HG02938 (cell line): ENCODE data around the gene C2CD2.
"Not testable (repeated sequence)": the region's sequence is repeated elsewhere in the genome, so short reads cannot be mapped to it uniquely, and the experiment has no call there.

Experiments
- ATAC-seq: cut with Tn5 transposase; IDR thresholded peaks from one replicate; pipeline ENCODE4 v1.9.1; 2021; ENCODE audit warnings: mild to moderate bottlenecking, moderate library complexity; ENCODE audit not compliant: unreplicated experiment

Gene C2CD2

DNA sequence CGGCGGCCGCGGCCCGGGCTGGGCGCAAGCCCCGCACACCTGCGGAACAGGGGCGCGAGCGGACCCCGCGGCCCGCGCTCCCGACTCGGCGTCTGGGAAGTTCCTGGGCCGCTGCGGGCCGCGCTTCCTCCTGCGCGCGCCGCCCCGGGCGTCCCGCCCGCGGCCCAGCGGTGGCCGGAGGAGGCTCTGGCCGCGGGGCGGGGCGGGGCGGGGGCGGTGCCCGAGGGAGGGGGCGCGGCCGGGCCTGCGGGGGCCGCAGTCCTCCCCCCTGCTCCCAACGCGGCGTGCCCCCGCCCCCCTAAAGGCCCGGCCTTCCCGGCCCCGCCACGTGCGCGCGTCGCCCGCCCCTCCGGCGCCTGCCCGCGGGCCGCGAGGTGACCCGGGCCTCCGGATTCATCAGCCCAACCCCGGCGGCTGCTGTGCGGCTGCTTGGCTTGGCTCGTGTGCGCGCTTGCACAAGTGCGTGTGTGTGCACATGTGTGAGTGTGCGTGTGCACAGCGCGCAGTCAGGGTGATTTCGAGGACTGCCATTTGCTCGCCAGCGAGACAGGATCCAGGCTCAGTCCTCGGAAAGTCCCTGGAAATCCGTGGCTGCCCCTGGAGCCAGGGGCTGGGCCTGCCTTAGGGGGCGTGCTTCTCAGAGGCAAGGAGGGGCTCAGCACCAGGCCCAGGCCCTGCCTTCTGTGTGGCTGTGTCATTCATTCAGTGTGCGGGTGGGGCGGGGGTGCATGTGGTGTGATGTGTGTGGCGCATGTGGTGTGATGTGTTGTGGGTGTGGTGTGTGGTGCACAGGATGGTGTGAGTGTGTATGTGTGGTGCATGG is at the start of gene C2CD2:
C2CD2 (minus strand) TSS at position 188 of the 823 bp plus-strand sequence. CDS start 370 bp downstream, outside the sequence.
- no peak for ATAC-seq

DNA sequence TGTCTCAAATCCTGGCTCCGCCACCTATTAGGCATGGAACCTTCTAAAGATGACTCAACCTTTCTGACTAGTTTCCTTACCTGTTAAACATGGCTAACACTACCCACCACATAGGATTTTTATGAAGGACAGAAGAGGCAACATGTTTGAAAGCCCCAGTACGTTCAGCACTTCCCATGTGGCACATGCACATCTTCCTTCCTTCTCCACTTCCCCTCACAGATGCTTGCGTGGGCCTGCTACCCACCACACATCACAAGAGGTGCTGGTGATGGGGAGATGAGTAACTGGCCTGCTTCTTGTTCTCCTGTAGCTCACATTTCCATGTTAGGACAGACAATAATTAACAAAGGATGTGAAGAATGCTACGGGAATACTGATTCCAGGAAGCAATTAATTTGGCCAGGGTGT is 49.2 kb upstream of the C2CD2 start:
- ATAC-seq, result no peak

DNA sequence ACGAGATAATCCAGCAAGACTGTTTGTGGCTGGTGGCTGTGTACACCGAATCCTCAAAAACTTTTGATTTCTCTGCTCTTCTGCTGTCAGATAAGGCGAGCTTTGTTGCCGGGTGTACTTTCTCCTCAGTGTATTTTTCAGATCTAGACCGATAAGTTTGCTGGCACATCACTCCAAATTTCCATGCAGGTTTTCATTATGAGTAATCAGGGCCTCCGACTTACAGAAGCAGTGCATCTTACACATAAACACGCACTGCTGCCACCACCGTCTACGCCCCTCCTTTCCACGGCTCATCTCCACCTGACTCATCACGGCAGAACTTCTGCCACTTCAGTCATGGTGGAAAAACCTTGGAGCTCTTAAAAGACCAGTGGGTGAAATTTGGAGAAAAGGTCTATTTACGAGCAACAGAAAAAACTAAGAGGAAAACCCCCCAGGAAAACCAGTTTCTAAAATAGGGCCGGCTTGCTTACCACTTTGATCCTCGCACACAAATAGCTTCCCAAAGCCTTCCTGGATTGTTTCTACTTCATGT is 48.7 kb upstream of the C2CD2 start:
- peak; percentile 78 for ATAC-seq

DNA sequence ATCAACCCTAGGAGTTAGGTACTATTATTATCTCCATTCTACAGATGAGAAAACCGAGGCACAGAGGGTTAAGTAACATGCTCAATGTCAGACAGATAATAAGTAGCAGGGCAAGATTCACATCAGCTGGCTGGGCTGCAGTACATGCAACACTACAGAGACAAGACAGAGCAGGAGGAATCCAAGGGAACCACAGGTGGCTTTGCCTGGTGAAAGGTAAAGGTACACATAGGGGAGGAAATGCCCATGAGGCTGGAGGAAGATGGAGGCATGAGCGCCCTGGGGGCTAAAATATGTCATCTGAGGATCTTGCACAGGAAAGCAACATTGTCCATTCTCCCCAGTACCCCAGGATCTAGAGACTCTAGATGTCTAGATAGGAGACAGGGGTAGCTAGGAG is 48.0 kb upstream of the C2CD2 start:
- ATAC-seq, result no peak

- ATAC-seq, result no peak
Measured at GRCh38 chr21:42000908-42001307, 47.1 kb upstream of the C2CD2 start.

DNA sequence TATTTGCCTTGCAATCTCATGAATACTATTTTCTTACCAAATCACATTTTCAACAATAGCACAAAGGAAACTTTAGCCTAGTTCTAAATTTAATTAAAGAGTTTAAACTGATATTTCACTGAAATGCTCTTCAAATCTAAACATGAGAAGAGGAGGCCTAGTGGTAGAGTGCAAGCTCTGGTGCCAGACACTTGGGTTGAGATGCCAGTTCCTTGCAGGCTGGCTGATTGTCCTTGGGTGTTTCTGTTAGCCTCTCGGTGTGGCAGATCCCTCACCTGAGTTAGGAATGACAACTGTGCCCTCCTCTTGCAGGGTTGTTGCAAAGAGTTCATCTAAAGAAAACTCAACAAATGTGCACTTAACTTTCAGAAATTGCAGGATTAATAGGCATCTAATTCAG is 43.8 kb upstream of the C2CD2 start:
- ATAC-seq, result no peak

GRCh38 chr21:41995577-41995976 is 41.8 kb upstream of the C2CD2 start:
- ATAC-seq, result no peak

- ATAC-seq, result not testable (repeated sequence)
Measured at GRCh38 chr21:41994613-41995012, 40.8 kb upstream of the C2CD2 start.

DNA sequence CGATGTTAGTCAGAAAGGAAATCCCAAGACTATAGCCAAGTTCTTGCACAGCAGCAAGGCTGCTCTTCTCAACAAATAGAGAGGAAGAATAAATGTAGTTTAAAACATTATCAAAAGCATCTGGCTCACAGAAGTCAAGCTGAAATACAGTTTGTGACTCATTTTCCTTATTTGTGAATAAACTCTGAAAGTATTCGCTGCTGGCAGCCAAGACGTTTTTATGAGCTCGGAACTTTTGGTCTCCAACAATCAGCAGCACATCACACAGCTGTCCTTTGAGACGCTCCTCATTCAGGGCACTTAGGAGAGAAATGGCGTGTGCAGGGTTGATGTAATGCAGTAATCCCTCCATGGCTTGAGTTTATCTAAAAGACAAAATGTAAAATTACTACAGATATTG is 39.9 kb upstream of the C2CD2 start:
- ATAC-seq, result no peak

- ATAC-seq, result no peak
Measured at GRCh38 chr21:41992576-41992975, 38.8 kb upstream of the C2CD2 start.

- no peak for ATAC-seq
Measured at GRCh38 chr21:41991659-41992058, 37.8 kb upstream of the C2CD2 start.

- ATAC-seq, result no peak
Measured at GRCh38 chr21:41989698-41990097, 35.9 kb upstream of the C2CD2 start.

DNA sequence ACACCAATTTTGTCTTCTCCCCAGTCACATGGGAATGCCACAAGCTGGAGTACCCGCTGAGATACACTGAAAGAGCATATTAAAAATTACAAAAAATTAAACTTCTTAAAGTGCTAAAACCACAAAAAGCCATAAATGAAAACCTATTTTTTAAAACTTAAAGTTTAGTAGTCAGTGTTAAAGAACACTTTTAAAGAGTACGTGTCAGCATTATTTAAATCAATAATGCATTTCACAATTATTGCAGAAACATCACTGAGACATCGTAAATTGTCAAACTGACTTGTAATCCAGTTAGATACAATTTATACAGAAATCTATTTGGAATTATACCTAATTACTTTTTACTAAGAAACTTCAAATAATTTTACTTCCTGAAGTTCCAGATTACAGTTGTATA is 33.5 kb upstream of the C2CD2 start:
- no peak for ATAC-seq

DNA sequence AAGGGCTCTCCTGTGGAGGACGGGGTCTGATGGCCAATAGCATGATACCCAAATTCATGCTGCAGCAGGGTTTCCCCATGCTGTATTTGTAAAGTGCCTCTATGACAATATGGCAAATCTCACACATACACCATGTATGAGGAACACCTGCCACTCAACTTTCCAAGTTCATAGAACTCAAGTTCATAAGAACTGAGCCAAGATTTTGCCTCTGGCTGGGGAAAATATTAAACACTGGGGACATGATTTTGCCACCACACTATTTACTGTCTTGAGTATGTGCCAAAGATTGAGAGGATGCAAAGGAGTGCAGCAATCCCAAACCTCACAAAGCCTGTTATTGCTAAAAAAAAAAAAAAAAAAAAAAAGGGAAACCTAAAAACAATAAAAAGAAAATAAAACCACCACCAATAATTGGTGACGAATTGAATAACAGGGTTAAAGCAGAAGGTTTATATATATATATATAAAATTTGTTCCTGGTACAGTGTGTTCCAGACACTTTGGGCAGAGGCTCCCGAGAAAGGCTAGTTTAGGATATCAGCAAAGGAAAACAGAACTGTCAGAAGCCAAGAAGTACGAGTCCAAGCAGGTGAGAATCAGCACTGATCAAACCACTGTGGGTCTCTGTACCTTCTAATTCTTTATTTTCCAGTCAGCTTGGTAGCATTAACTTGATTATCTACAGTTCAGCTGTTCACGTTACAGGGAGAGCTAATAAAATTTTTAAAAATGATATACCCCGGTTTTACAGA is 32.0 kb upstream of the C2CD2 start:
- ATAC-seq, result no peak

DNA sequence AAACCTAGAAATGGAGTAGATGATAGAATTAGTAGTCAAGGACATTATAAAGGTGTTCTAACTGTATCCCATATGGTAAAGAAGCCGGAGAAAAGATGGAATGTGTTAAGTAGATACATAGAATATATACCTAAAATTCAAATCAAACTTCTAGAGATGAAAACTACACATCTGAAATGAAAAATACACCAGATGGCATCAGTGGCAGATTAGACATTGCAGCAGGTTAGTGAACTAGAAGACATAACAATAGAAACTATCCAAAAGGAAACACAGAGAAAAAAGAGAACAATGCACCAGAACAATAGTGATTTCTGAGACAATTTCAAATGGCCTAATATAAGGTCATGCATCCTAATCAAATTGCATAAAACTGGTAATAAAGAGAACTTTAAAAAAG is 29.4 kb upstream of the C2CD2 start:
- no peak for ATAC-seq

DNA sequence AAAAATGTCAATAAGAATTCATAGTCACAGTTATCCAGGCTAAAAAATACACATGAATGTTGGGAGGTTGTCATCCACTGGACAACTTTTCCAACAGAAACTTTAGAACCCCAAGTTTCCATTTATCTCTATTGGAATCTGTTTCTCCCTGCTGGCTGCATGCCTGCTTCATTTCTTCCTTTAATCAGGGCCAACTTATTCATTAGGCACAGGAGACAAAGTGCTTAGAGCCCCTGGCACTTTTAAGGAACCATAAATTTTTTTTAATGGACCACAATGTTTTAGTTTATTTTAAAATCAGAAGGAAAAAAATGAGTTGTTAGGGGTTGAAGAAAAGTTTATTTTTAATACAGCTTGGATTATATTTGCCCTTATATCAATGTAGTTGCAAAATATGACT is 26.7 kb upstream of the C2CD2 start:
- no peak for ATAC-seq

- no peak for ATAC-seq
Measured at GRCh38 chr21:41979751-41980369, 26.0 kb upstream of the C2CD2 start.

- ATAC-seq, result no peak
Measured at GRCh38 chr21:41979335-41979734, 25.5 kb upstream of the C2CD2 start.

DNA sequence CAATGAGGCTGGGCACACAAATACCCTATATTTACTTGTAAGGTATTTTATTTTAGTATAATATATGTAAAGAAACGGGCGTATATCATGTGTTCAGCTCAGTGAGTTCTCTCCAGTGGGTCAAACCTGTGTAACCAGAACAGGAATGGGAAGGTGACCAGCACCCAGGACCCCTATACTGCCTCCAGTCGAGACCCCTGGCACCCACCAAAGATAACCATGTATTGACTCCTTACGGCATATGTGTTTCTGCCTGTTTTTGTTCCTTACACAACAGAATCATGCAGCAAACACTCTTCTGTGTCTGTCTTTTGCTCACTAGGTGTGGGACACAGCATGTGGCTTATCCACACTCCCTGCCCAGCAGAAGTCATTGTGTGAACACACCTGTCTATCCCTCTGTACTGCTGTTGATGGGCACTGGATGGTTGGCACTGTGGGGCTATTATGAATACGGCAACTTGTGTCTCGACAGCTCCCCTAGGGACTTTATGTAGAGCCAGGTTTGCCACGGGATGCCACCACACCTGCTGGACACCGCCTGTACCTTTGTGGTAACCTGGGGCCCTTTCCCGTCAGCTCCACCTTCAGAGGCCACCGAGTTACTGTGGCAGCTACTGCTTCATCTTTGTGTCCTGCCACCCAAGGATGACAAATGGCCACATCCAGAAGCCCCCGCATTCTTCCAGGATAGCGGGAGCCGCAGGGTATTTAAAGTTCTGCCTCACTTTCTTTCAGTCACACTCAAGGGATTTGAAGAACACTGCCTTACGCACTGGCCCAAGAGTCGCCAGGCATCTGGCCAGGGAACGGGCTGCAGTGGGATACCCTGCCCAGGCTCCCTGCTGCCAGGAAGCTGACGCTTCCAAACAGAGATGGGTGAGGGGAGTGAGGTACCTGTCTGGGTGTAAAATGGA is 23.5 kb upstream of the C2CD2 start:
- ATAC-seq, result no peak

GRCh38 chr21:41976611-41977010 is 22.8 kb upstream of the C2CD2 start:
- no peak for ATAC-seq
